ENCODE data around the gene ARL3. TPM values are rescaled to one million over a fixed set of nuclear protein-coding genes. Genes with fewer than 3 reads are reported as not detected.

Gene ARL3
- total RNA-seq, 1 experiment from 2014 or later = 16.5 TPM

DNA sequence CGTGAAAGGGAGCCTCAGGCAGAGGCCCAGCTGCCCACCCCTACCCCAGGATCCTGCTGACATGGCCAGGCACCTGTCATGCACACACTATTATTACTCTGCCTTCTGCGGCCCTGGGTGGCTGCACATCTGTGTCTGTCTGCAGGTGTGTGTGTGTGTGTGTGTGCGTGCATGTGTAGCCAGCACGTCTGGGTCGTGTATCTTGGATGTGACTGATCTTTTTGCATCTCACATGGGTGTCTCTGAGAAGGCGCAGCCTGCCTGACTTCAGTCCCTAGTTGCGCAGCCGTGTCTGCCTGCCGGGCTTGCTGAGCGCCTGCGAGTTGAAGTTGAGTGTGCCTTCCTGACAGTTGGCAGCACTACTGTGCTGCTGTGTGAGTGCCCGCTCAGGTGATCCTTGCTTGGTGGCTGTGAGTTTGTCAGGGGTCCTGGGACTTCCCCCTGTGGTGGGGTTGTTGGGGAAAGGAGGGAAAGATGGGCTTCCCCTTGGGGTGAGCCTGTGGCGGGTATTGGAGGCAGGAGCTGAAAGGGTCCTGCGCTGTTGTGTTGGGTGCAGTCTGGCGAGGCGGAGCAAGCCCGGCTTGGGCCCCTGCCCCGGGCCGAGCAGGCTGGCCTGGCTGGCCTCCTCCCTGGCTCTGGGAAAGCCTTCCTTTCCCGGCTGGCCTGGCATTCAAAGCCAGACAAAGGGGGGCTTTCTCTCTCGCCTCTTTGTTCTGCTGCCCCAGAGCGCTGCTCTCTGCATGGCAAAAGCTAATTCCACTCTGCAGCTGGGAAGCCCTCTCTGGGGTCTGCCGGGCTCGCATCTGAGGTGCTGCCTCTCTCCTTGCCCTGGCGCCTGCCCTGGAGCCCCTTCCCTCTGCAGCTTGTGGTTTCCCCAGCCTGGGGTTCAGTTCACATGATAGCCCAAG is 65.1 kb downstream of the ARL3 start:
- no peak overlapping the region for H2BK20ac ChIP-seq (ENCODE audit: low read depth, low read length, poor library complexity, severe bottlenecking)
- no peak overlapping the region for H3K23ac ChIP-seq (ENCODE audit: insufficient read length, low read depth, low read length)
- peaks cover 6% of the 10 kb centered on the region for H3K79me1 ChIP-seq (ENCODE audit: insufficient read depth, low read depth, low read length, poor library complexity, severe bottlenecking)
- Mint-ChIP-seq H3K36me3 (ENCODE audit: insufficient read depth in 1 of 3, low read depth in 3 of 3) (peaks cover 2 to 20% (median 13%) of the 10 kb centered on the region in 3 experiments; a peak in 3 of 7 replicates), H3K4me1 (peaks cover 65 to 74% of the 10 kb centered on the region in 2 experiments), H3K27ac (peak overlapping the region; percentile 75 to 98 (median 92); a peak in 6 of 7 replicates), H3K27me3 (ENCODE audit: low read depth) (no peaks in the 10 kb centered on the region), H3K9me3 (no peaks in the 10 kb centered on the region), H3K4me3 (peak overlapping the region; percentile 34 to 73)
- H3K27ac ChIP-seq (ENCODE audit: insufficient read length, low read depth, low read length) = no peak overlapping the region
- no peak overlapping the region for H3K9ac ChIP-seq (ENCODE audit: extremely low read depth, insufficient read length, low read length)
- H3K4me2 ChIP-seq (ENCODE audit: insufficient read depth, insufficient read length, low read length) = no peak overlapping the region
- H3T11ph ChIP-seq (ENCODE audit: low read length) = no peak overlapping the region
- H3K27me3 ChIP-seq (ENCODE audit: insufficient read depth, low read length) = no peaks in the 10 kb centered on the region
- H3K23me2 ChIP-seq (ENCODE audit: insufficient read length, low read depth, low read length, poor library complexity, severe bottlenecking) = peaks cover 24% of the 10 kb centered on the region
- peaks cover 3% of the 10 kb centered on the region for H4K20me1 ChIP-seq (ENCODE audit: control insufficient read depth, insufficient read depth, insufficient read length)
- DNase-seq = no peak
- H3K4me1 ChIP-seq (ENCODE audit: insufficient read depth, low read length) = peaks cover 5% of the 10 kb centered on the region; the same call in 1 of the 2 replicates
- TF ChIP-seq, protein P1, sequence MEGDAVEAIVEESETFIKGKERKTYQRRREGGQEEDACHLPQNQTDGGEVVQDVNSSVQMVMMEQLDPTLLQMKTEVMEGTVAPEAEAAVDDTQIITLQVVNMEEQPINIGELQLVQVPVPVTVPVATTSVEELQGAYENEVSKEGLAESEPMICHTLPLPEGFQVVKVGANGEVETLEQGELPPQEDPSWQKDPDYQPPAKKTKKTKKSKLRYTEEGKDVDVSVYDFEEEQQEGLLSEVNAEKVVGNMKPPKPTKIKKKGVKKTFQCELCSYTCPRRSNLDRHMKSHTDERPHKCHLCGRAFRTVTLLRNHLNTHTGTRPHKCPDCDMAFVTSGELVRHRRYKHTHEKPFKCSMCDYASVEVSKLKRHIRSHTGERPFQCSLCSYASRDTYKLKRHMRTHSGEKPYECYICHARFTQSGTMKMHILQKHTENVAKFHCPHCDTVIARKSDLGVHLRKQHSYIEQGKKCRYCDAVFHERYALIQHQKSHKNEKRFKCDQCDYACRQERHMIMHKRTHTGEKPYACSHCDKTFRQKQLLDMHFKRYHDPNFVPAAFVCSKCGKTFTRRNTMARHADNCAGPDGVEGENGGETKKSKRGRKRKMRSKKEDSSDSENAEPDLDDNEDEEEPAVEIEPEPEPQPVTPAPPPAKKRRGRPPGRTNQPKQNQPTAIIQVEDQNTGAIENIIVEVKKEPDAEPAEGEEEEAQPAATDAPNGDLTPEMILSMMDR (conservative IDR thresholded peaks at IDR 0.05) = no peak
- H4K91ac ChIP-seq (ENCODE audit: insufficient read length, low read depth, low read length) = no peak overlapping the region
- no CpG with 5 or more reads among the region's 25 CpGs for WGBS (ENCODE audit: extremely low coverage, insufficient read length, low lambda C conversion rate)
- H3K14ac ChIP-seq (ENCODE audit: insufficient read depth, low read length) = peak overlapping the region; percentile 56
- H4K8ac ChIP-seq (replicated peaks; ENCODE audit: insufficient read length, low read depth, low read length) = no peak overlapping the region
- H2BK120ac ChIP-seq (ENCODE audit: low read depth, low read length, poor library complexity, severe bottlenecking) = no peak overlapping the region
- no peak overlapping the region for H2AK5ac ChIP-seq (ENCODE audit: insufficient read length, low read length)
- no peak overlapping the region for H3K18ac ChIP-seq (ENCODE audit: insufficient read length, low read depth, low read length)
- no peak overlapping the region for H2BK15ac ChIP-seq (ENCODE audit: low read depth, low read length)
- peaks cover 21% of the 10 kb centered on the region; the same call in 1 of the 2 replicates for H3K79me2 ChIP-seq (ENCODE audit: insufficient read depth, low read length)
- H2AFZ ChIP-seq (ENCODE audit: low read length) = no peak overlapping the region
- H2BK5ac ChIP-seq (ENCODE audit: insufficient read length, low read length) = no peak overlapping the region
- H4K5ac ChIP-seq (ENCODE audit: insufficient read length, low read depth, low read length) = no peak overlapping the region
- no peak overlapping the region for H3K4ac ChIP-seq (ENCODE audit: low read depth, low read length)
- no peaks in the 10 kb centered on the region for H3K9me3 ChIP-seq (ENCODE audit: control insufficient read depth, low read depth, low read length)
- no peak overlapping the region for H2BK12ac ChIP-seq (ENCODE audit: insufficient read length, low read depth, low read length)
- no peak overlapping the region for H3K56ac ChIP-seq (ENCODE audit: insufficient read length, low read depth, low read length)
